Tibial nerve (tissue), 4 donors: ENCODE measurements around the gene GALNT10. TPM values are rescaled to one million over a fixed set of nuclear protein-coding genes. Genes with fewer than 3 reads are reported as not detected.

Experiments
- DNase-seq, 2 donors: peaks; one replicate each; pipeline ENCODE4 v3.0.0-alpha.2; 2019; ENCODE audit warnings: low spot score in 2 of 2
- H3K27ac ChIP-seq, 4 donors: fragments of 200-600 bp; sonication (generic) in 3 of 4; one replicate each; pipeline ENCODE4 v1.5.1; 2017 to 2019; ENCODE audit warnings: mild to moderate bottlenecking in 1 of 4
- H3K27me3 ChIP-seq, 2 donors: fragments of 200-600 bp; sonication (generic) in 1 of 2; one replicate each; pipeline versions ENCODE4 v1.5.1 to v1.6.0; 2017 to 2019
- H3K36me3 ChIP-seq, 3 donors: fragments of 200-600 bp; sonication (generic); one replicate each; pipeline ENCODE4 v1.5.1; 2018 to 2019
- H3K4me1 ChIP-seq, 4 donors: fragments of 200-600 bp; sonication (generic) in 3 of 4; one replicate each; pipeline ENCODE4 v1.5.1; 2017 to 2019
- H3K4me3 ChIP-seq, 4 donors: fragments of 200-600 bp; sonication (generic) in 3 of 4; one replicate each; pipeline ENCODE4 v1.5.1; 2017 to 2019; ENCODE audit warnings: mild to moderate bottlenecking in 1 of 4, moderate library complexity in 1 of 4
- H3K9me3 ChIP-seq, 4 donors: fragments of 200-600 bp; sonication (generic) in 3 of 4; one replicate each; pipeline ENCODE4 v1.5.1; 2017 to 2019
- CTCF ChIP-seq, 5 experiments: fragments of 200-600 bp in 3 of 5; fragments of 450-650 bp in 2 of 5; sonication (generic) in 3 of 5; IDR thresholded peaks; one replicate each; pipeline ENCODE4 v1.5.1; 2016 to 2019; ENCODE audit warnings: antibody characterized with exemption in 5 of 5, mild to moderate bottlenecking in 3 of 5, moderate library complexity in 2 of 5
- EP300 ChIP-seq, 2 donors: sonication (generic); formaldehyde crosslinking; IDR thresholded peaks; one replicate each; pipeline ENCODE4 v1.6.1; 2017; ENCODE audit warnings: antibody characterized with exemption in 2 of 2, mild to moderate bottlenecking in 1 of 2
- POLR2A ChIP-seq, 2 donors: fragments of 450-650 bp; IDR thresholded peaks; one replicate each; pipeline ENCODE4 v1.6.1; 2017; ENCODE audit warnings: antibody characterized with exemption in 2 of 2, mild to moderate bottlenecking in 2 of 2, moderate library complexity in 2 of 2
- WGBS, 2 donors: methylation state at CpG; one replicate each; pipeline ENCODE4 v1.1.5; 2018; 5-methylcytosine and 5-hydroxymethylcytosine counted together
- total RNA-seq, 4 donors: library from RNA; depleted of rRNA; stranded (reverse); fragments of >200 nt; gene quantifications; one replicate each; pipeline ENCODE4 v1.1.0, GENCODE V29; 2016

The GALNT10 gene
- total RNA-seq, 4 donors from 2014 or later = 24.1 to 41.2 (median 26.7) TPM

GRCh38 chr5:154316223-154316935, 125.8 kb downstream of the GALNT10 start:
- TF ChIP-seq CTCF (IDR thresholded peaks at IDR 0.05) = no peak
- no peaks in the 10 kb centered on the region for H3K36me3 ChIP-seq
- no peak for DNase-seq
- 81 to 88% methylated on average over 6 of the region's 6 CpGs for WGBS, 2 donors
- no peaks in the 10 kb centered on the region for H3K27me3 ChIP-seq
- H3K4me3 ChIP-seq = no peak overlapping the region
- no peak overlapping the region for H3K27ac ChIP-seq
- H3K9me3 ChIP-seq = no peaks in the 10 kb centered on the region
- H3K4me1 ChIP-seq = peaks cover 0 to 20% (median 0%) of the 10 kb centered on the region in 4 donors

GRCh38 chr5:154317916-154318315, 127.4 kb downstream of the GALNT10 start:
- H3K27ac ChIP-seq = no peak overlapping the region
- H3K27me3 ChIP-seq = no peaks in the 10 kb centered on the region
- no peak overlapping the region for H3K4me3 ChIP-seq
- DNase-seq = no peak
- no peaks in the 10 kb centered on the region for H3K9me3 ChIP-seq
- 93 to 96% methylated on average over 3 of the region's 3 CpGs for WGBS, 2 donors
- no peak for TF ChIP-seq EP300 (IDR thresholded peaks at IDR 0.05)
- no peak for TF ChIP-seq POLR2A (IDR thresholded peaks at IDR 0.05)
- no peak for TF ChIP-seq CTCF (IDR thresholded peaks at IDR 0.05)
- peaks cover 0 to 20% (median 0%) of the 10 kb centered on the region in 4 donors for H3K4me1 ChIP-seq
- H3K36me3 ChIP-seq = no peaks in the 10 kb centered on the region

GRCh38 chr5:154318691-154319090, 128.2 kb downstream of the GALNT10 start:
- no peak for DNase-seq
- TF ChIP-seq CTCF (IDR thresholded peaks at IDR 0.05) = no peak
- TF ChIP-seq POLR2A (IDR thresholded peaks at IDR 0.05) = no peak
- TF ChIP-seq EP300 (IDR thresholded peaks at IDR 0.05) = no peak
- Histone ChIP-seq H3K4me1 (peaks cover 0 to 20% (median 0%) of the 10 kb centered on the region in 4 donors), H3K36me3 (peaks cover 0 to 4% (median 0%) of the 10 kb centered on the region in 3 donors), H3K4me3 (no peak overlapping the region), H3K27me3 (no peaks in the 10 kb centered on the region), H3K9me3 (no peaks in the 10 kb centered on the region), H3K27ac (no peak overlapping the region)
- WGBS, 2 donors = 93% methylated on average over 1 of the region's 1 CpG

GRCh38 chr5:154319736-154320135, 129.2 kb downstream of the GALNT10 start:
- H3K4me3 ChIP-seq = no peak overlapping the region
- DNase-seq = no peak
- H3K27ac ChIP-seq = no peak overlapping the region
- H3K4me1 ChIP-seq = peaks cover 0 to 20% (median 0%) of the 10 kb centered on the region in 4 donors
- TF ChIP-seq CTCF (IDR thresholded peaks at IDR 0.05) (no peak), EP300 (IDR thresholded peaks at IDR 0.05) (no peak), POLR2A (IDR thresholded peaks at IDR 0.05) (no peak)
- H3K27me3 ChIP-seq = no peaks in the 10 kb centered on the region
- WGBS, 2 donors = 64% methylated on average over 4 of the region's 4 CpGs
- H3K36me3 ChIP-seq = peaks cover 0 to 11% (median 0%) of the 10 kb centered on the region in 3 donors
- H3K9me3 ChIP-seq = no peaks in the 10 kb centered on the region

GRCh38 chr5:154320224-154321089, 129.9 kb downstream of the GALNT10 start:
- H3K4me1 ChIP-seq = peaks cover 0 to 20% (median 0%) of the 10 kb centered on the region in 4 donors
- peaks cover 0 to 11% (median 0%) of the 10 kb centered on the region in 3 donors for H3K36me3 ChIP-seq
- no peaks in the 10 kb centered on the region for H3K27me3 ChIP-seq
- no peak for TF ChIP-seq POLR2A (IDR thresholded peaks at IDR 0.05)
- no peak for TF ChIP-seq EP300 (IDR thresholded peaks at IDR 0.05)
- no peak for TF ChIP-seq CTCF (IDR thresholded peaks at IDR 0.05)
- 36 to 43% methylated on average over 6 of the region's 6 CpGs for WGBS, 2 donors
- H3K4me3 ChIP-seq = no peak overlapping the region
- peak; percentile 19 to 48 for DNase-seq
- H3K27ac ChIP-seq = peak overlapping the region in 1 of 4 donors; percentile 8
- no peaks in the 10 kb centered on the region for H3K9me3 ChIP-seq
